GM21526 (cell line): ENCODE measurements around the gene HDHD3.
"Not testable (repeated sequence)": the region's sequence is repeated elsewhere in the genome, so short reads cannot be mapped to it uniquely, and the experiment has no call there.

Experiments used
- ATAC-seq: cut with Tn5 transposase; IDR thresholded peaks from one replicate; pipeline ENCODE4 v1.9.1; 2021; ENCODE audit warnings: moderate library complexity; ENCODE audit not compliant: unreplicated experiment, low FRiP score

The HDHD3 gene

GRCh38 chr9:113390192-113390960, 13.6 kb upstream of the HDHD3 start:
- no peak for ATAC-seq

GRCh38 chr9:113389451-113389850, 12.7 kb upstream of the HDHD3 start:
- ATAC-seq: no peak

- ATAC-seq: no peak
Measured at GRCh38 chr9:113388833-113389232, 12.0 kb upstream of the HDHD3 start.

GRCh38 chr9:113387560-113388230, 10.9 kb upstream of the HDHD3 start:
- no peak for ATAC-seq

- ATAC-seq: no peak
Measured at GRCh38 chr9:113386571-113387393, 10.0 kb upstream of the HDHD3 start.

GRCh38 chr9:113381909-113382411, 5.2 kb upstream of the HDHD3 start:
- ATAC-seq: no peak

GRCh38 chr9:113381441-113381840, 4.7 kb upstream of the HDHD3 start:
- not testable (repeated sequence) for ATAC-seq

- peak; percentile 48 for ATAC-seq
Measured at GRCh38 chr9:113380869-113381378, 4.1 kb upstream of the HDHD3 start.

- not testable (repeated sequence) for ATAC-seq
Measured at GRCh38 chr9:113379829-113380210, 3.0 kb upstream of the HDHD3 start.

GRCh38 chr9:113379094-113379828, 2.5 kb upstream of the HDHD3 start:
- not testable (repeated sequence) for ATAC-seq

GRCh38 chr9:113375057-113376023, 1.4 kb downstream of the HDHD3 start:
- no peak for ATAC-seq

GRCh38 chr9:113373676-113374392, 3.0 kb downstream of the HDHD3 start:
- no peak for ATAC-seq

GRCh38 chr9:113373256-113373655, 3.5 kb downstream of the HDHD3 start:
- no peak for ATAC-seq

- ATAC-seq: no peak
Measured at GRCh38 chr9:113372059-113372458, 4.7 kb downstream of the HDHD3 start.

- ATAC-seq: no peak
Measured at GRCh38 chr9:113370806-113371325, 5.9 kb downstream of the HDHD3 start.

- ATAC-seq: no peak
Measured at GRCh38 chr9:113369855-113370140, 7.0 kb downstream of the HDHD3 start.

GRCh38 chr9:113368982-113369854, 7.6 kb downstream of the HDHD3 start:
- ATAC-seq: no peak
